K562 (cell line): ENCODE results near the gene SPARC.

Experiments
- CTCF ChIP-seq, 3 experiments: IDR thresholded peaks in 2 of 3; conservative IDR thresholded peaks in 1 of 3; 2 replicates each; pipeline ENCODE4 v1.5.1; 2011 to 2012; ENCODE audit warnings: low read length in 3 of 3, mild to moderate bottlenecking in 3 of 3, control low read depth in 2 of 3, improper control_type of control experiment in 1 of 3, inconsistent platforms in 1 of 3, low read depth in 1 of 3, mixed read lengths in 1 of 3, moderate library complexity in 1 of 3; ENCODE audit not compliant: insufficient read depth in 2 of 3
- E2F5 ChIP-seq: sonication (generic); formaldehyde crosslinking; IDR thresholded peaks from 2 replicates; pipeline ENCODE4 v1.8.0; 2022; ENCODE audit warnings: mild to moderate bottlenecking, missing genetic modification reagents
- MTA2 ChIP-seq: fragments of 450-650 bp; IDR thresholded peaks from 2 replicates; pipeline ENCODE4 v1.6.1; 2016; ENCODE audit warnings: low read depth
- MTA3 ChIP-seq: fragments of 450-650 bp; formaldehyde crosslinking; IDR thresholded peaks from 2 replicates; pipeline ENCODE4 v1.6.1; 2017; ENCODE audit warnings: mild to moderate bottlenecking, borderline replicate concordance
- MXI1 ChIP-seq: IDR thresholded peaks from 2 replicates; pipeline ENCODE4 v1.6.1; 2011; ENCODE audit warnings: low read depth, mild to moderate bottlenecking, improper control_type of control experiment, low read length
- SIRT6 ChIP-seq: IDR thresholded peaks from one replicate; pipeline ENCODE4 v1.6.1; 2012; ENCODE audit warnings: low read depth, mild to moderate bottlenecking, control low read depth, inconsistent platforms, low read length, moderate library complexity
- SRF ChIP-seq, 2 experiments: fragments of 250-450, 450-650 bp in 1 of 2; sonication (Bioruptor Pico) in 1 of 2; sonication (generic) in 1 of 2; formaldehyde crosslinking; IDR thresholded peaks; 2 replicates each; pipeline versions ENCODE4 v1.5.0 to v1.5.1; 2020 to 2022; ENCODE audit warnings: mild to moderate bottlenecking in 1 of 2, missing genetic modification reagents in 1 of 2

GRCh38 chr5:151665613-151666012, 21.1 kb downstream of the SPARC start:
- TF ChIP-seq MTA2: no peak
- no peak for TF ChIP-seq E2F5 (CRISPR knock-in tag)
- no peak for TF ChIP-seq CTCF (IDR thresholded peaks at IDR 0.05 in 2 of 3, conservative IDR thresholded peaks at IDR 0.05 in 1 of 3; ENCODE audit: insufficient read depth in 2 of 3, low read depth in 1 of 3, low read length in 3 of 3)
- TF ChIP-seq MTA3: no peak
- no peak for TF ChIP-seq MXI1
- TF ChIP-seq SRF (CRISPR knock-in tag; IDR thresholded peaks at IDR 0.05): no peak
- TF ChIP-seq SIRT6: no peak
